H1 (cell line): Measurements from ENCODE around the gene LIF. TPM values are rescaled to one million over a fixed set of nuclear protein-coding genes. Genes with fewer than 3 reads are reported as not detected.

Experiments used
- RNF2 ChIP-seq: fragments of 200-900, 300-1000 bp; sonication (generic); IDR thresholded peaks from 2 replicates; pipeline ENCODE4 v1.7.1; 2016; ENCODE audit warnings: borderline replicate concordance, low read depth, mild to moderate bottlenecking, antibody characterized with exemption, low read length; ENCODE audit not compliant: poor library complexity, severe bottlenecking; ENCODE audit errors: missing control alignments
- SP4 ChIP-seq: IDR thresholded peaks from 2 replicates; pipeline ENCODE4 v1.6.1; 2012; ENCODE audit warnings: low read length, inconsistent platforms
- polyA plus RNA-seq, 7 experiments: library from polyadenylated mRNA; depleted of rRNA in 3 of 7; stranded (reverse) in 5 of 7; unstranded in 2 of 7; fragments of >200 nt in 5 of 7; fragments of 200-250 nt in 2 of 7; gene quantifications; 1 replicate in 5 of 7; 2 replicates in 1 of 7; 4 replicates in 1 of 7; pipeline versions ENCODE4 v1.2.1 to v1.2.3, GENCODE V29; 2011 to 2013; ENCODE audit warnings: missing spikeins in 2 of 7, mixed read lengths in 2 of 7
- total RNA-seq: library from RNA; stranded (reverse); fragmentation: NEBNext Ultra II Directional; extraction: Animal tissue kit (Norgen Biotek cat#: 25700); gene quantifications from 2 replicates; pipeline ENCODE4 v1.2.1, GENCODE V29; 2021

The LIF gene
- total and polyA plus RNA-seq, 2 of the 8 experiments (the other 6 are each of a cell fraction or from before 2014, with no cell fraction given) = 3.3 to 3.5 TPM

DNA sequence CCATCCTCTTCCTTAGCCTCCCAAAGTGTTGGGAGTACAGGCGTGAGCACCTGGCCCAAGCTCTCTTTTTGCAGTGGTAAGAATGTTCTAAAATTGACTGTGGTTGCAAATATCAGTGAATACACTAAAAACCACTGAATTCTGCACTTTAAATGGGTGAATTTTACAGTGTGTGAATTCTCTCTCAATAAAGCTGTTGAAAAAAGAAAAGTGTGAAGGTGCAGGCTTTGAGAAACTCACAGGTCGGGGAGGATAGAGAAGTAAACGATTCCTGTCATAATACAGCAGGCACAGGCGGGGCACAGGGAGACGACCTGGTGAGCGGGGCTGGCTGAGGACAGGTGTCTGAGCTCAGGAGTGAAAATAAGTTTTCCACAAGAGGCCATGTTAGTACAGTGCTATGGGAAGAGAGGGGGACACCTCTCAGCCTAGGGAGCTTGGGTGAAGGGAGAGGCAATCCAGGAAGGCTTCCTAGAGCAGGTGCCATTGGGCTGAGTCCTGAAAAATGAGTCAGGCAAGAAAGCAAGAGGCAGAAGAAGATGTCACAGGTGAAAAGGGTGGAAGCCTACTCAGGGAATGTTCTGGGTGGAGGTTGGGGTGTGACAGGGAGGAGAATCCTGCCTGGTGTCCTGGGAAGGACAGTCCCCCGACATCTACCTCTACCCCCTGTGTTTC is 26.1 kb downstream of the LIF start (continued):
- TF ChIP-seq RNF2 = no peak
- no peak for TF ChIP-seq SP4
